ENCODE data around the gene CADPS. TPM values are rescaled to one million over a fixed set of nuclear protein-coding genes. Genes with fewer than 3 reads are reported as not detected.

The CADPS gene
- total and polyA plus RNA-seq, 9 of the 15 experiments (the other 6 are each of a cell fraction or from before 2014, with no cell fraction given), result not detected

DNA sequence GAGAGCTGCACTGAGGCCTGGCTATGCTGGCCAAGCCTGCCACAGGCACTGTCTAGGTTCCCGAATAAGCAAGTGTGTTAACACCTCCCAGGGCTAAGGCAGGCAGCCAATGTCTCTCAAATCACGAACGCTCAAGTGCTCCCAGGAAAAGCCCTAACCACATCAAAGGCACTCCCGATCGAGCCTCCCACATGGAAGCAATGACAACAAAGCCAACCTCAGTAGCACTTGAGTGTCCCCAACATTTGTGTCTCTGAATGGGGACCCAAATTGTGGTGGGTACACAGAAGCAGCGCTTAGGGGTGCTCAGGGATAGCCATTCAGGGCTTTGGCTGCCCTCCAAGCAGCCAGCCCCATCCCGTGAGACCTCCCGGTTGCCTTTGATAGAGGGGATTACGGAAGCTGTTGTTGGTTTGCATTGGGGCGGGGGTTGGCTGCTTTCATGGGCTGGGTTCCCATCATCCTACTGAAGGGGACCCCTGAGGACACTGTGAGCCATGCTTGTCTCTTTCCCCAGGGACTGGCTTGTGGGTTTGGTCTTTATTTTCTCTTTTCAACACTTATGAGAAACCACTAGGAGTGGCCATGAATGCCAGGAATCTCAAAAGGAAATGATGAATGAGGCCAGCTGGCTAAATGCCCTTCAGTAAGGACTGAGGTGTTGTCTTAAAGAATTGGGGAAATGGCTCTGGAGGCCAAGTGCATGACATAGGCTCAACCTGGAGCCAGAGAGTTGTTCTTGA, 267.8 kb downstream of the CADPS start (continued):
- TF ChIP-seq PHF21A (IDR thresholded peaks at IDR 0.05; ENCODE audit: borderline replicate concordance, low read depth) (no peak), SAFB2 (IDR thresholded peaks at IDR 0.05; ENCODE audit: borderline replicate concordance, low read depth, low read length, severe bottlenecking) (no peak), KLF10 (CRISPR knock-in tag; IDR thresholded peaks at IDR 0.05) (no peak), BHLHE40 (IDR thresholded peaks at IDR 0.05; ENCODE audit: low read length) (no peak), ELF4 (CRISPR knock-in tag; IDR thresholded peaks at IDR 0.05) (no peak), ZNF583 (CRISPR knock-in tag; IDR thresholded peaks at IDR 0.05) (no peak), SP1 (CRISPR knock-in tag; IDR thresholded peaks at IDR 0.05) (no peak), PHF8 (IDR thresholded peaks at IDR 0.05; ENCODE audit: borderline replicate concordance, low read length) (no peak)
- TF ChIP-seq, protein P1, sequence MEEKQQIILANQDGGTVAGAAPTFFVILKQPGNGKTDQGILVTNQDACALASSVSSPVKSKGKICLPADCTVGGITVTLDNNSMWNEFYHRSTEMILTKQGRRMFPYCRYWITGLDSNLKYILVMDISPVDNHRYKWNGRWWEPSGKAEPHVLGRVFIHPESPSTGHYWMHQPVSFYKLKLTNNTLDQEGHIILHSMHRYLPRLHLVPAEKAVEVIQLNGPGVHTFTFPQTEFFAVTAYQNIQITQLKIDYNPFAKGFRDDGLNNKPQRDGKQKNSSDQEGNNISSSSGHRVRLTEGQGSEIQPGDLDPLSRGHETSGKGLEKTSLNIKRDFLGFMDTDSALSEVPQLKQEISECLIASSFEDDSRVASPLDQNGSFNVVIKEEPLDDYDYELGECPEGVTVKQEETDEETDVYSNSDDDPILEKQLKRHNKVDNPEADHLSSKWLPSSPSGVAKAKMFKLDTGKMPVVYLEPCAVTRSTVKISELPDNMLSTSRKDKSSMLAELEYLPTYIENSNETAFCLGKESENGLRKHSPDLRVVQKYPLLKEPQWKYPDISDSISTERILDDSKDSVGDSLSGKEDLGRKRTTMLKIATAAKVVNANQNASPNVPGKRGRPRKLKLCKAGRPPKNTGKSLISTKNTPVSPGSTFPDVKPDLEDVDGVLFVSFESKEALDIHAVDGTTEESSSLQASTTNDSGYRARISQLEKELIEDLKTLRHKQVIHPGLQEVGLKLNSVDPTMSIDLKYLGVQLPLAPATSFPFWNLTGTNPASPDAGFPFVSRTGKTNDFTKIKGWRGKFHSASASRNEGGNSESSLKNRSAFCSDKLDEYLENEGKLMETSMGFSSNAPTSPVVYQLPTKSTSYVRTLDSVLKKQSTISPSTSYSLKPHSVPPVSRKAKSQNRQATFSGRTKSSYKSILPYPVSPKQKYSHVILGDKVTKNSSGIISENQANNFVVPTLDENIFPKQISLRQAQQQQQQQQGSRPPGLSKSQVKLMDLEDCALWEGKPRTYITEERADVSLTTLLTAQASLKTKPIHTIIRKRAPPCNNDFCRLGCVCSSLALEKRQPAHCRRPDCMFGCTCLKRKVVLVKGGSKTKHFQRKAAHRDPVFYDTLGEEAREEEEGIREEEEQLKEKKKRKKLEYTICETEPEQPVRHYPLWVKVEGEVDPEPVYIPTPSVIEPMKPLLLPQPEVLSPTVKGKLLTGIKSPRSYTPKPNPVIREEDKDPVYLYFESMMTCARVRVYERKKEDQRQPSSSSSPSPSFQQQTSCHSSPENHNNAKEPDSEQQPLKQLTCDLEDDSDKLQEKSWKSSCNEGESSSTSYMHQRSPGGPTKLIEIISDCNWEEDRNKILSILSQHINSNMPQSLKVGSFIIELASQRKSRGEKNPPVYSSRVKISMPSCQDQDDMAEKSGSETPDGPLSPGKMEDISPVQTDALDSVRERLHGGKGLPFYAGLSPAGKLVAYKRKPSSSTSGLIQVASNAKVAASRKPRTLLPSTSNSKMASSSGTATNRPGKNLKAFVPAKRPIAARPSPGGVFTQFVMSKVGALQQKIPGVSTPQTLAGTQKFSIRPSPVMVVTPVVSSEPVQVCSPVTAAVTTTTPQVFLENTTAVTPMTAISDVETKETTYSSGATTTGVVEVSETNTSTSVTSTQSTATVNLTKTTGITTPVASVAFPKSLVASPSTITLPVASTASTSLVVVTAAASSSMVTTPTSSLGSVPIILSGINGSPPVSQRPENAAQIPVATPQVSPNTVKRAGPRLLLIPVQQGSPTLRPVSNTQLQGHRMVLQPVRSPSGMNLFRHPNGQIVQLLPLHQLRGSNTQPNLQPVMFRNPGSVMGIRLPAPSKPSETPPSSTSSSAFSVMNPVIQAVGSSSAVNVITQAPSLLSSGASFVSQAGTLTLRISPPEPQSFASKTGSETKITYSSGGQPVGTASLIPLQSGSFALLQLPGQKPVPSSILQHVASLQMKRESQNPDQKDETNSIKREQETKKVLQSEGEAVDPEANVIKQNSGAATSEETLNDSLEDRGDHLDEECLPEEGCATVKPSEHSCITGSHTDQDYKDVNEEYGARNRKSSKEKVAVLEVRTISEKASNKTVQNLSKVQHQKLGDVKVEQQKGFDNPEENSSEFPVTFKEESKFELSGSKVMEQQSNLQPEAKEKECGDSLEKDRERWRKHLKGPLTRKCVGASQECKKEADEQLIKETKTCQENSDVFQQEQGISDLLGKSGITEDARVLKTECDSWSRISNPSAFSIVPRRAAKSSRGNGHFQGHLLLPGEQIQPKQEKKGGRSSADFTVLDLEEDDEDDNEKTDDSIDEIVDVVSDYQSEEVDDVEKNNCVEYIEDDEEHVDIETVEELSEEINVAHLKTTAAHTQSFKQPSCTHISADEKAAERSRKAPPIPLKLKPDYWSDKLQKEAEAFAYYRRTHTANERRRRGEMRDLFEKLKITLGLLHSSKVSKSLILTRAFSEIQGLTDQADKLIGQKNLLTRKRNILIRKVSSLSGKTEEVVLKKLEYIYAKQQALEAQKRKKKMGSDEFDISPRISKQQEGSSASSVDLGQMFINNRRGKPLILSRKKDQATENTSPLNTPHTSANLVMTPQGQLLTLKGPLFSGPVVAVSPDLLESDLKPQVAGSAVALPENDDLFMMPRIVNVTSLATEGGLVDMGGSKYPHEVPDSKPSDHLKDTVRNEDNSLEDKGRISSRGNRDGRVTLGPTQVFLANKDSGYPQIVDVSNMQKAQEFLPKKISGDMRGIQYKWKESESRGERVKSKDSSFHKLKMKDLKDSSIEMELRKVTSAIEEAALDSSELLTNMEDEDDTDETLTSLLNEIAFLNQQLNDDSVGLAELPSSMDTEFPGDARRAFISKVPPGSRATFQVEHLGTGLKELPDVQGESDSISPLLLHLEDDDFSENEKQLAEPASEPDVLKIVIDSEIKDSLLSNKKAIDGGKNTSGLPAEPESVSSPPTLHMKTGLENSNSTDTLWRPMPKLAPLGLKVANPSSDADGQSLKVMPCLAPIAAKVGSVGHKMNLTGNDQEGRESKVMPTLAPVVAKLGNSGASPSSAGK (IDR thresholded peaks at IDR 0.05), result no peak
- TF ChIP-seq, protein P2, sequence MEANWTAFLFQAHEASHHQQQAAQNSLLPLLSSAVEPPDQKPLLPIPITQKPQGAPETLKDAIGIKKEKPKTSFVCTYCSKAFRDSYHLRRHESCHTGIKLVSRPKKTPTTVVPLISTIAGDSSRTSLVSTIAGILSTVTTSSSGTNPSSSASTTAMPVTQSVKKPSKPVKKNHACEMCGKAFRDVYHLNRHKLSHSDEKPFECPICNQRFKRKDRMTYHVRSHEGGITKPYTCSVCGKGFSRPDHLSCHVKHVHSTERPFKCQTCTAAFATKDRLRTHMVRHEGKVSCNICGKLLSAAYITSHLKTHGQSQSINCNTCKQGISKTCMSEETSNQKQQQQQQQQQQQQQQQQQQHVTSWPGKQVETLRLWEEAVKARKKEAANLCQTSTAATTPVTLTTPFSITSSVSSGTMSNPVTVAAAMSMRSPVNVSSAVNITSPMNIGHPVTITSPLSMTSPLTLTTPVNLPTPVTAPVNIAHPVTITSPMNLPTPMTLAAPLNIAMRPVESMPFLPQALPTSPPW (CRISPR knock-in tag; IDR thresholded peaks at IDR 0.05), result no peak

All from K562 (cell line).